Endothelial cell of umbilical vein (primary cell): ENCODE results near the gene TMEM204. TPM values are rescaled to one million over a fixed set of nuclear protein-coding genes. Genes with fewer than 3 reads are reported as not detected.

Source experiments
- BruUV-seq: library from RNA; stranded (reverse); fragments of 400-500 nt; replicated peaks from 2 replicates; lab custom pipeline; 2021; lab: Mats Ljungman, UMichigan
- CTCF ChIA-PET: fragments of 300-600, 350-600 bp; sonication (Branson Sonifier 250); formaldehyde crosslinking; loops from one replicate; lab custom pipeline; 2021; ENCODE audit warnings: antibody characterized with exemption, inconsistent platforms; lab: Charles Lee
- POLR2A ChIA-PET: fragments of 300-600, 350-600 bp; sonication (Branson Sonifier 250); formaldehyde crosslinking; loops from one replicate; lab custom pipeline; 2021; ENCODE audit warnings: antibody characterized with exemption, inconsistent platforms; lab: Charles Lee
- DNase-seq: peaks from one replicate; pipeline ENCODE4 v3.0.0-alpha.2; 2011; ENCODE audit warnings: low read depth, low spot score
- FAIRE-seq: peaks from 2 replicates; lab custom pipeline; 2011; peaks lifted over from hg19 to GRCh38; lab: Jason Lieb, UNC
- H2AFZ ChIP-seq: 2 replicates; pipeline ENCODE4 v1.6.0; 2012; ENCODE audit warnings: low read depth, low read length, control low read depth, inconsistent platforms
- H3K27ac ChIP-seq: 2 replicates; pipeline ENCODE4 v1.5.1; 2011; ENCODE audit warnings: low read depth, mild to moderate bottlenecking, control low read depth, low read length, moderate library complexity; ENCODE audit not compliant: insufficient read depth
- H3K27me3 ChIP-seq, 2 experiments: 2 replicates each; pipeline versions ENCODE4 v1.6.0 to v1.6.1; 2011; ENCODE audit warnings: low read length in 2 of 2, mixed read lengths in 1 of 2; ENCODE audit not compliant: control insufficient read depth in 2 of 2, insufficient read depth in 2 of 2
- H3K36me3 ChIP-seq, 2 experiments: 2 replicates in 1 of 2; 3 replicates in 1 of 2; pipeline ENCODE4 v1.5.1; 2011; ENCODE audit warnings: low read length in 2 of 2, mild to moderate bottlenecking in 1 of 2, moderate library complexity in 1 of 2; ENCODE audit not compliant: control insufficient read depth in 2 of 2, insufficient read depth in 2 of 2; ENCODE audit errors: extremely low read depth in 1 of 2
- H3K4me1 ChIP-seq: 3 replicates; pipeline ENCODE4 v1.5.1; 2011; ENCODE audit warnings: mild to moderate bottlenecking, low read length; ENCODE audit not compliant: control insufficient read depth, insufficient read depth; ENCODE audit errors: extremely low read depth
- H3K4me2 ChIP-seq: 2 replicates; pipeline ENCODE4 v1.6.1; 2011; ENCODE audit warnings: low read length, control low read depth, mixed read lengths; ENCODE audit not compliant: insufficient read depth
- H3K4me3 ChIP-seq, 3 experiments: fragments of 200-600 bp in 1 of 3; sonication (generic), shearing (Covaris generic) in 1 of 3; replicated peaks in 1 of 3; 2 replicates each; pipeline ENCODE4 v1.5.1; 2011 to 2016; ENCODE audit warnings: control low read depth in 3 of 3, low read length in 3 of 3, mild to moderate bottlenecking in 2 of 3, inconsistent platforms in 1 of 3, low read depth in 1 of 3, moderate library complexity in 1 of 3; ENCODE audit not compliant: insufficient read depth in 1 of 3
- H3K79me2 ChIP-seq: 2 replicates; pipeline ENCODE4 v1.6.0; 2012; ENCODE audit warnings: low read length, inconsistent platforms; ENCODE audit not compliant: control insufficient read depth, insufficient read depth
- H3K9ac ChIP-seq: replicated peaks from 2 replicates; pipeline ENCODE3; 2011; ENCODE audit warnings: low read length, control low read depth; ENCODE audit not compliant: insufficient read depth; ENCODE audit errors: extremely low read depth
- H3K9me1 ChIP-seq: replicated peaks from 3 replicates; pipeline ENCODE4 v1.6.0; 2011; ENCODE audit warnings: mild to moderate bottlenecking, low read length; ENCODE audit not compliant: control insufficient read depth, insufficient read depth; ENCODE audit errors: extremely low read depth
- H3K9me3 ChIP-seq: replicated peaks from 2 replicates; pipeline ENCODE4 v1.5.1; 2012; ENCODE audit warnings: low read length, inconsistent platforms; ENCODE audit not compliant: control insufficient read depth, insufficient read depth
- H4K20me1 ChIP-seq: replicated peaks from 2 replicates; pipeline ENCODE3; 2011; ENCODE audit warnings: mild to moderate bottlenecking, low read length; ENCODE audit not compliant: control insufficient read depth, insufficient read depth; ENCODE audit errors: extremely low read depth
- EZH2 ChIP-seq: IDR thresholded peaks from 2 replicates; pipeline ENCODE4 v1.6.1; 2012; ENCODE audit warnings: borderline replicate concordance, low read depth, mild to moderate bottlenecking, moderate library complexity, low read length, inconsistent platforms; ENCODE audit not compliant: severe bottlenecking
- FOS ChIP-seq: IDR thresholded peaks from 2 replicates; pipeline ENCODE4 v1.6.1; 2011; ENCODE audit warnings: mild to moderate bottlenecking, low read length, moderate library complexity, borderline replicate concordance; ENCODE audit not compliant: insufficient read depth
- GATA2 ChIP-seq: IDR thresholded peaks from 2 replicates; pipeline ENCODE4 v1.7.0; 2011; ENCODE audit warnings: low read depth, mild to moderate bottlenecking, moderate library complexity, mixed read lengths, low read length; ENCODE audit not compliant: insufficient read length, insufficient read depth
- JUN ChIP-seq: IDR thresholded peaks from 2 replicates; pipeline ENCODE4 v1.6.1; 2011; ENCODE audit warnings: borderline replicate concordance, low read depth; ENCODE audit not compliant: insufficient read length, insufficient read depth
- MYC ChIP-seq: IDR thresholded peaks from one replicate; pipeline ENCODE4 v1.6.1; 2011; ENCODE audit warnings: mild to moderate bottlenecking, low read depth, low read length
- POLR2A ChIP-seq: IDR thresholded peaks from 2 replicates; pipeline ENCODE4 v1.6.1; 2012; ENCODE audit warnings: low read depth, mild to moderate bottlenecking, control low read depth, low read length
- POLR2AphosphoS5 ChIP-seq: IDR thresholded peaks from 2 replicates; pipeline ENCODE4 v1.6.1; 2012; ENCODE audit warnings: low read depth, mild to moderate bottlenecking, control low read depth, low read length, moderate library complexity; ENCODE audit not compliant: insufficient read depth
- dilution Hi-C: fragments of 300-500 bp; cut with MboI; formaldehyde crosslinking; loops from one replicate; pipeline ENCODE4 v1.15.0; 2019; ENCODE audit warnings: low sequenced_read_pairs; ENCODE audit not compliant: extremely low pct_ligation_motif_present
- intact Hi-C: fragments of 100-400 bp; cut with micrococcal nuclease; formaldehyde crosslinking; loops from one replicate; pipeline ENCODE4 v1.10.0; 2022
- polyA plus RNA-seq, 4 experiments: library from polyadenylated mRNA; depleted of rRNA in 3 of 4; stranded (reverse) in 3 of 4; unstranded in 1 of 4; fragments of >200 nt; gene quantifications; 2 replicates each; pipeline versions ENCODE4 v1.2.1 to v1.2.3, GENCODE V29; 2011 to 2012; ENCODE audit warnings: missing spikeins in 1 of 4
- total RNA-seq: library from RNA; stranded (reverse); gene quantifications from 2 replicates; pipeline ENCODE4 v1.2.3, GENCODE V29; 2021
- TF ChIP-seq, protein P1 (sequence below), 2 donors: IDR thresholded peaks; 1 replicate in 1 of 2; 2 replicates in 1 of 2; pipeline ENCODE4 v1.5.1; 2011; ENCODE audit warnings: low read length in 2 of 2, mild to moderate bottlenecking in 2 of 2, moderate library complexity in 2 of 2, control low read depth in 1 of 2, inconsistent platforms in 1 of 2, low read depth in 1 of 2; ENCODE audit not compliant: insufficient read depth in 1 of 2; ENCODE audit errors: extremely low read depth in 1 of 2
- TF ChIP-seq, protein P2 (sequence below): IDR thresholded peaks from 2 replicates; pipeline ENCODE4 v1.6.1; 2011; ENCODE audit not compliant: insufficient read depth, insufficient read length

TMEM204 gene
- total and polyA plus RNA-seq, 2 donors (not counting 3 experiments of a cell fraction or from before 2014, with no cell fraction given): 32.5 to 50.7 TPM

DNA sequence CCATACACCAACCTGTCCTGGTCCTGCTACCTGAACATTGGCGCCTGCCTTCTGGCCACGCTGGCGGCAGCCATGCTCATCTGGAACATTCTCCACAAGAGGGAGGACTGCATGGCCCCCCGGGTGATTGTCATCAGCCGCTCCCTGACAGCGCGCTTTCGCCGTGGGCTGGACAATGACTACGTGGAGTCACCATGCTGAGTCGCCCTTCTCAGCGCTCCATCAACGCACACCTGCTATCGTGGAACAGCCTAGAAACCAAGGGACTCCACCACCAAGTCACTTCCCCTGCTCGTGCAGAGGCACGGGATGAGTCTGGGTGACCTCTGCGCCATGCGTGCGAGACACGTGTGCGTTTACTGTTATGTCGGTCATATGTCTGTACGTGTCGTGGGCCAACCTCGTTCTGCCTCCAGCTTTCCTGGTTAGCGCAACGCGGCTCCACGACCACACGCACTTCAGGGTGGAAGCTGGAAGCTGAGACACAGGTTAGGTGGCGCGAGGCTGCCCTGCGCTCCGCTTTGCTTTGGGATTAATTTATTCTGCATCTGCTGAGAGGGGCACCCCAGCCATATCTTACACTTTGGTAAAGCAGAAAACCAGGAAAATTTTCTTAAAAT lies 21.5 kb downstream of the TMEM204 start:
- H3K4me2 ChIP-seq: no peak overlapping the region
- dilution Hi-C loops (no loop called here), intact Hi-C loops (no loop called here)
- H3K79me2 ChIP-seq: no peaks in the 10 kb centered on the region
- no peak for TF ChIP-seq GATA2
- TF ChIP-seq POLR2A: no peak
- no peak for TF ChIP-seq FOS
- TF ChIP-seq, protein P1, sequence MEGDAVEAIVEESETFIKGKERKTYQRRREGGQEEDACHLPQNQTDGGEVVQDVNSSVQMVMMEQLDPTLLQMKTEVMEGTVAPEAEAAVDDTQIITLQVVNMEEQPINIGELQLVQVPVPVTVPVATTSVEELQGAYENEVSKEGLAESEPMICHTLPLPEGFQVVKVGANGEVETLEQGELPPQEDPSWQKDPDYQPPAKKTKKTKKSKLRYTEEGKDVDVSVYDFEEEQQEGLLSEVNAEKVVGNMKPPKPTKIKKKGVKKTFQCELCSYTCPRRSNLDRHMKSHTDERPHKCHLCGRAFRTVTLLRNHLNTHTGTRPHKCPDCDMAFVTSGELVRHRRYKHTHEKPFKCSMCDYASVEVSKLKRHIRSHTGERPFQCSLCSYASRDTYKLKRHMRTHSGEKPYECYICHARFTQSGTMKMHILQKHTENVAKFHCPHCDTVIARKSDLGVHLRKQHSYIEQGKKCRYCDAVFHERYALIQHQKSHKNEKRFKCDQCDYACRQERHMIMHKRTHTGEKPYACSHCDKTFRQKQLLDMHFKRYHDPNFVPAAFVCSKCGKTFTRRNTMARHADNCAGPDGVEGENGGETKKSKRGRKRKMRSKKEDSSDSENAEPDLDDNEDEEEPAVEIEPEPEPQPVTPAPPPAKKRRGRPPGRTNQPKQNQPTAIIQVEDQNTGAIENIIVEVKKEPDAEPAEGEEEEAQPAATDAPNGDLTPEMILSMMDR (IDR thresholded peaks at IDR 0.05; ENCODE audit: extremely low read depth in 1 of 2, insufficient read depth in 1 of 2, low read depth in 1 of 2, low read length in 2 of 2): no peak
- no peak for TF ChIP-seq MYC
- no peak for TF ChIP-seq EZH2
- TF ChIP-seq, protein P2, sequence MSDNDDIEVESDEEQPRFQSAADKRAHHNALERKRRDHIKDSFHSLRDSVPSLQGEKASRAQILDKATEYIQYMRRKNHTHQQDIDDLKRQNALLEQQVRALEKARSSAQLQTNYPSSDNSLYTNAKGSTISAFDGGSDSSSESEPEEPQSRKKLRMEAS: no peak
- no peak for TF ChIP-seq POLR2AphosphoS5
- TF ChIP-seq JUN: no peak
- H3K36me3 ChIP-seq: peaks cover 0 to 19% of the 10 kb centered on the region in 2 experiments
- H3K4me1 ChIP-seq: no peaks in the 10 kb centered on the region
- no peaks in the 10 kb centered on the region for H3K9me3 ChIP-seq
- BruUV-seq: no TSS peak
- DNase-seq: no peak
- ChIA-PET CTCF (no interaction called here), POLR2A (no interaction called here)
- no peak overlapping the region for H3K27ac ChIP-seq
- H3K27me3 ChIP-seq: no peaks in the 10 kb centered on the region
- H3K9me1 ChIP-seq: no peaks in the 10 kb centered on the region
- no peak overlapping the region for H3K4me3 ChIP-seq
- no peak for FAIRE-seq
- no peak overlapping the region for H3K9ac ChIP-seq
- no peak overlapping the region for H2AFZ ChIP-seq
- H4K20me1 ChIP-seq: no peaks in the 10 kb centered on the region
